RCC 7860 (cell line): ENCODE results near the gene PRDM2.

Experiments used
- DNase-seq: peaks from one replicate; pipeline ENCODE4 v3.0.0-alpha.2; 2015; ENCODE audit warnings: low spot score
- FAIRE-seq: peaks from 2 replicates; lab custom pipeline; 2012; peaks lifted over from hg19 to GRCh38; lab: Jason Lieb, UNC

Gene PRDM2

DNA sequence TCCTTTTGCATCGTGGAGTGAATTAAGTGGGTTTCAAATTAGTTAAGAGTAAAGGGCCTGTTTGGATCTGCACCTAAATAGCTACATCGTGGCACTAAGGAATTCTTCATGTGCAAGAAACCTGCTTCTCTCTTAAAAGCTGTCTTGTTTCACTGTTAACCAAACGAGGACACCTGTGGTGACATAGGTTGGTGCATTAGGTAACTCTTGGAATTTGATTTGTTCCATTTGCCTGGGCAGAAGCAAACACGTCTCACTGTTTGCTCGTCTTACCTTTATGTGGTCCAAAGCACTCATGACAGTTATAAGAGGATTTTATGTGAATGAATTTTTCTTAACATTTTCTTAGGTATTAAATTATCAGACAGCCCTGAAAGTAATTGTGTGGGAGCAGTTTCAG lies 60.9 kb downstream of the PRDM2 start:
- no peak for FAIRE-seq
- DNase-seq, result no peak

DNA sequence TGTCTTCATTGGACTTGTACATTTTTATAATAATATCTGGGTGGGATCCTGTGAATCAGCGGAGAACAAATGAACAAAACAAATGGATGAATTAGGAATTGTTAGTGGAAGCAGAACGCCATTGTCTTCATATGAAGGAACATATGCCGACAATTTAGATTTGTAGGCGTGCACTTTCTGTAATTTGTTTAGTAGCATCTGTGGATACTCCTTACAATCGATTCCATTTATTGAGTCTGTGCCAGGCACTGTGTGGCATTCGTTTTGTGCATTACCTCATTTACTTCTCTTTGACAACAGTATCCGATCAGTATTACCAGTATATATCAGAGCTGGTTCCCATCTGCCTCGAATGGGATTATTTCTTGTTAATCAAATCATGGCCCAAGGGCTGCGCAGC lies 61.9 kb downstream of the PRDM2 start:
- FAIRE-seq, result no peak
- no peak for DNase-seq

DNA sequence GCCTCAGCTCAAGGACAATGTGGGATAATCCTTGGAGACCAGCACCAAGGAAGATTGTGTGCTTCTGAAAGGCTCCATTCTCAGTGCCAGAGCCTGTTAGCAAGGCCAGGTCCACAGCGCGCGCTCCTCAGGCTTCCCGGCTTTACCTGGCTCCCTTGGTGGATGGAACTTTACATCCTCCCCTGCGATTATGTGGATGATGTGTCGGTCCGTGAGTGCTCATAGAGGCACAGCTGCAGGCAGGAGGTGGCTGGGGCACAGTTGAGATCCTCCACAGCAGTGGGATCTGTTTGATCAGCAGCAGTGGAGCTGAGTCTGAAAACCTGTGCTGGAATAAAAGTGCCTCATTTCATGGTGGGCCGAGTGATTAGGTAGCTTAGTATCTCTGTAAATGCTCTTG lies 62.7 kb downstream of the PRDM2 start:
- DNase-seq (no peak), FAIRE-seq (no peak)

DNA sequence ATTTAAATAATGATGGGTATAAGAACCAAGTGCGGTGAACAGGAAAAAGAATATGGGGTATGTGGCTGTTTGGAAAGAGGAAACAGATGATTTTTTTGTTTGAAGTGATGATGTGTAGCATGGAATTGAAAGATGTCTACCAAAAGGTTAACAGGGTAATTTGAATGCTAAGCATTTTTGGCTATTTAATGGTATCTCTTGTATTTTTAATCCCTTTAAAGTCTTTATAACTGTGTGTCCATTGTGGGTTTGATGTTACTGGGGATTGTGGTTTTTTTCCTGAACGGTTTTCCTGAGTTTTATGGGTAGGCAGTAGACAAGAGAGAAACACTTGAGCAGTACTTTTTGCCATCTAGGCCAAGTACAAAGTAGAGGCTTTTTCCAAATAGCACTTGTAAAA lies 63.2 kb downstream of the PRDM2 start:
- FAIRE-seq (no peak), DNase-seq (no peak)

DNA sequence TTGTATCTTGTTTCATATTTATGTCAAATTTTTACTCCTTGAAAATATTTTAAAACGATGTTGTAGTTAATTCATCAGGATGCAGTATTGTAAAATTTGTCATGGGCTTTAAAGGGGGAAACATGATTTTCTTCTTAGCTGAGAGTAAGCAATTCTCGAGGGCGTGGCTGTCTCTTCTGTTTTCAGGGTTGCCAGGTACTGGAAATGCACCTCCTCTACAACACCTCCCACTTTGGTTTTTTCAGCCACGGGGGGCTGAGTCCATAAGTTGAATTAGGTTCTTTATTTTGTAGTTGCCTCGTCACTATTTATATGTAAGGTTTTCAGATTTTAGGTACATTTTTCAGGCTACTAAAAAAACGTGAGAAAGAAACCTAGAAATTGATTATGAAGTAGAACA lies 64.0 kb downstream of the PRDM2 start:
- no peak for DNase-seq
- FAIRE-seq, result no peak

DNA sequence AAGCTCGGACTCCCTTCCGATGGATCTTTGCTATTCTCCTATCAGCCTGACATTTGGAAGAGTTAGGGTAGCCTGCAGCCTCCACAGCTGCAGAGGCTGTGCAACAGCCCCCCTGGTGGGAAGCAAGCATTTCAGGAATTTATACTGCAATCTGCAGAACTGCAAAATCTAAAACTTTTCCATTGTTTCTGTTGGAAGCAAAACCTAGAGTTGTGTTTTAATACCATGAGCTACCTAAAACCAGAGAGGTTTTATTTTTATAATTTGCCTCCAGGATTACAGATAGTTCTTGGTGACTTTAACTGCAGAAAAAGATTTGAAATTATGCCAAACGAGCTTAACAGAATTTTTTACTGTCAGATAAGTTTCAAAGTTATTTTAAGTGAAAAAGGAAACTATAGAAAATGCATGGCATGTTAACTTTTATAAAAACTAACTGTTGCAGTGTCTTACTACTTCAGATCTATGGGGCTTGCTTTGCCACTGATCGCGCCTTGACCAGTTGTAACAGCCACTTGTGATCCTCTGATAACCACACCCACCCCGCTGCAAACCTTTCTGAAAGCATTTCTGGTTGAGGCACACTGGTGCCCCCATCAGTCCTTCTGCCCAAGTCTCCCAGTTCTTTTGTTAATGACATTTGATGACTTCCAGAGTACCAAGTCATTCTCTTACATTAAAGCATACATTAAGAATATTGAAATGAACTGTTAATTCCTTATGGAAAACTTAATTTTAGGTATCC lies 64.8 kb downstream of the PRDM2 start:
- no peak for FAIRE-seq
- DNase-seq, result no peak

DNA sequence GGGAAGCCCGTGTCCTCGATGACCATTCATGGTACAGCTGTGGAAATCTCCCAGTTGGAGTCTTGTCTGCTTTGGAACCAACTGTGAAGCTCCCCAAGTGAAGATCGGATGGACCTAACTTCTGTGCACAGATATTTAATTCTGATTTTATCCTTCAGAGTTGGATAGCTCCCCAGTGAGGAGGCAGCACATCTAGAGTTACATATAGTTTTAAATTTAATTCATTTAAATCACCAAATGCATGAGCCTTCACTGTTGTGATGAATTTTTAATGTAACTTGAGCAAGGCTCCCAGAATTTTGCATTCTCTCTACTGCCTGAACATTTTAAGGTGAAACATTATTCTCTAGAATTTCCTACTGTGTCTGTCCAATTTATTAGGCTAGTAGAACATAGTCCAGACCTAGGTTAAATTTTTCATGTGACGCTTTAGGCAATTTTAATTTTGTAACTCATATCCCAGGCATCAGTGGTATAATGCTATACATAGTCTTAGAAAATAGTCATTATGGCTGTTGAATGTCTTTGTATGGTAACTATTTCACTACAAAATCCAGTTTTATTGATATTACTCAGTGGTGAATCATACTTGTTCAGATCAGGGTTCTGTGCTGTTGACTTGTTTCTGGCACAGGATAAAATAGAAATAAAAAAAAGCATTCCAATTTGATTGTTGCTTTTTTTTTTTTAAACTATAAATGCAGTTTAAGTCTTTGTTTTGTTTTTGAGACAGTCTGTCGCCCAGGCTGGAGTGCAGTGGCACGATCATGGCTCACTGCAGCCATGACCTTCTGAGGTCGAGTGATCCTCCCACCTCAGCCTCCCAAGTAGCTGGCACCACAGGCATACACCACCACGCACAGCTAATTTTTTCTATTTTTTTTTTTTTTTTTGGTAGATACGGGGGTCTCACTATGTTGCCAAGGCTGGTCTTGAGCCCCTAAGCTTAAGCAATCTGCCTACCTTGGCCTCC lies 66.9 kb downstream of the PRDM2 start:
- FAIRE-seq, result peak; percentile 50

DNA sequence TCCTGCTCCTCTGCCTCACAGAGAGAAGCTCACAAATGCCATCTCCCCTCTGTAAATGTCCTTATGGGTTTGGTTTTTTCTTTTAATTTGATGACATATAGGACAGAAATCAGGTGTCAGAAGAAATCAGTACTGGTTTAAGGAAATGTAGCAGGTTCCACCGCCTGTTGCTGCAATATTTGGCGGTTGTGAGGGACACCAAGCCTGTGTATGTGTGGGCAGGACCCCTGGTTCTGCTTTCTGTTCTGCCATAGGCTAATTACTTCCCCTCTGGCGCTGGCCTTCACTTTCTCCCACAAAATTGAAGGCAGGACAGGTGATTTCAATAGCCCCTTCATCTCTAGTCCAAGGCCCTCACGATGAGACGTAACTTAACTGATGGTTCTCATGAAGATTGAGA lies 69.2 kb downstream of the PRDM2 start:
- no peak for FAIRE-seq
- DNase-seq, result no peak

More for the DNA sequence above, 66.9 kb downstream of the PRDM2 start:
- no peak for DNase-seq

DNA sequence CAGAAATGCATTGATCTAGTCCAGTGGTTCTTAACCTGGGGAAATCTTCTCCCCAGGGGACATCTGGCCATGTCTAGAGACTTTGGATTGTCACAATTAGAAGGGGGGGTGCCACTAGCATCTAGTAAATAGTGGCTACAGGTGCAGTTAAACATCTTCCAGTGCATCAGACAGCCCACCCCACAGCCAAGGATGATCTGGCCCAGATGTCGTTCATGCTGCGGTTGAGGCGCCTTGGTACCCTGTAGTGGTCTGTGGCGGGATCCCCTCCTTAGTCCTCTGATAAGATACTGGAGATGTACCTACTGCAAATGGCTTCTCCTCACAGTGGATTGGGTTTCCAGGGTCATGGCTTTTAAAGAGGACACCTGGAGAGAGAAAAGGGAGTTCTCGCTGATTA lies 69.8 kb downstream of the PRDM2 start:
- FAIRE-seq, result no peak
- no peak for DNase-seq

DNA sequence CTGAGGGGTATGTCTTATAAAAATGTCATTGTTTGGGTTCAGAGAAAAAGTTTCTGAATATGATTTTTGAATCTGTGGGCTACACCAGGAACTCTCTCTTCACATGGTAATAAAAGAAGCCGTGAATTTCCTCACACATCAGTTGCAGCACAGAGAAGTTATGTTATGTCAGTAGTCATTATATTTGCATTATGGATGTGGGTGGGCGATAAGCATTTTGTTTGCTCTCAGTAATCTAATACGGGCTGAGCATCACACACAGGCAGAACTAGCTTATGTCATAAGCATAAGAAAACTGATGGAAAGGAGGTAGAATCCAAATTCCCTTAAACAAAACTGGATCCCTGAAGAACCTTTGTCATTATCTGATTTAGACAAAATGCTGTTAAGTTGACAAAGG lies 70.8 kb downstream of the PRDM2 start:
- DNase-seq (no peak), FAIRE-seq (no peak)

DNA sequence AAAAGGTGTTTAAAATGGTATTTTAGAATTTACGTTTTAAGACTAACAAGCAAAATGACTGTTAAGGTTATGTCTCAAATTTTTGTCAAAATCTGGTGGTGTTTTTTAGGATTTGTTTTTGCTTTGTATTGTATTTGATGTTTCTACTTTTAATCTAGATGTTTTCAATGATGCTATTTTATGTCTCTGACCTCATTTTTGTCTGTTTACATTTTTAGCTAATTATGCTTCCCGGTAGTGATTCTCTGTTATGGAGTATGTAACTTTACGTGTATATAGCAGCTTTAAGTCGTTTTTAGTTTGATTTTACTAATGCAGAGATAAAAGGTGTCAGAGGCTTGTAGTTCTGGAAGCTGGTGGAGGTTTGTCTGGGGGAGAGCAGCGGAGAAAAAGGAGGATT lies 71.8 kb downstream of the PRDM2 start:
- no peak for FAIRE-seq
- no peak for DNase-seq

DNA sequence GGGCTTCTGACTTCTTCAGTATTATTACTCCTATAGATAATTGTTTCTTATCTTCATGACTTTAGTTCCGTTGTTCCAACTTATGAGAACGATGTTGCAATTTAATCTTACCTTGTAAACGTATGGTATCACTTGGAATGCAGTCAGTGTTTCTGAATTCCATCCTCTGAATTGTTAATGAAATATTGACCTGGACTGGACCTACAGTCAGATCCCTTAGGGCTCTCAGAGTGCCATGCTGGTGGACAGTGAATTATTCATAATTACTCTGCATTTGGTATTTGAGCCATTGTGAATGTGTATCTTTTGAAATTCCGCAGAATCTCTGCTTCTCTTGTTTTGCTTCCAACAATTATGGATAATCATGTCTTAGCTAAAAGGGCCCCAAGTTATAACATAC lies 72.3 kb downstream of the PRDM2 start:
- FAIRE-seq, result no peak
- DNase-seq, result no peak

DNA sequence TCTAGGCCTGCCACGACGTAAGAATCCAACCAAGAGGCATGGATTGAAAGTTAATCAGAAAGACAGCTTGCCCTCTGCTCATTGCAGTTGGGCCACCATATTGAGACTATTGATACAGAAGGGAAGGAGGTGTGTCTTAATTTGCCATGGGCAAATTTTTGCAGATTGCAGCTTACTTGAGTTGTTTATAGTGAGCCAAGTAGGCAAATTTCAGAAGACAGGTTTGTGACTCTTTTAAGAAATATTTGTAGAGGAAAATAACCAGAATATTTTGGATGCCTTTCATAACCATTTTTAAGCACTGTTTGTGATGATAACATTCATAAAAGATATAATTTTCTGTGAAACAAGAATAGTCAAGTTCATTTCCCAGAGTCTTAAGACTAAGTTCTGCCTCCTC lies 74.1 kb downstream of the PRDM2 start:
- FAIRE-seq (no peak), DNase-seq (no peak)

DNA sequence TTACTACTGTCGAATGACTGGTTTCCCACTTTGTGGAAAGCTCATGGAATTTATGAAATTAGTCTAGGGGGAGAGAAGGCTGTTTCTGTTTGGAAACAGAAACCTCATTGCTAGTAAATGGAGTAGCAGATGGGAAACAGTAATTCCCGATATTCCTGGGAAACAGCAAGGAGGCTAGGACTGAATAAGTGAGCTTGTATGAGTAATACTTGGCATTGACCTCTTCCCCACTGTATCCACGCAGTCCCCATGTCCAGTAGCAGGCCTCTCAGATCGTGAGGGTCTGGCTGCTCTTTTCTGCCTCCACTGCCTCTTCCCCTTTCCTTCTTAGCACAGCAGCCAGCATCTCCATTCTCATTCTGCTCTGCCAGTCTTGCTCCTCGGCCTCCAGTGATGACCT lies 75.5 kb downstream of the PRDM2 start:
- FAIRE-seq, result no peak

DNA sequence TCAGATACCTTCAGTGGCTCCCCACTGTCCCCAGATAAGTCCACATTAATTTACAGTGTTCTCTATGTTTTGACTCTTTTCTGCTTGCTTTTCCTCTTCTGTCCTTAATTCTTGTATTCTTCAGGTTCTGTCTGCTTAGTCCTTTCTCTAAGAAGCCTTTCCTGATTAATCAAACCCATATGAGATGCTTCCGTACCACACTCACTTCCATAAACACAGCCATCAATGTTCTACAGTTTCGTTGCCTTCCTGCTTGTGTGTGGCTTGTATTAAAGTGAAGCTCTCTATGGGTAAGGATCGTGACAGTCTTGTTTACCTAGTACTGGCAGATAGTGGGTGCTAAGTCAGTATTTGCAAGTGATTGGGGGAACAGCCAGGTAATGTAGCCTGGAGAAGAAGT lies 75.9 kb downstream of the PRDM2 start:
- no peak for DNase-seq
- FAIRE-seq, result no peak

More for the DNA sequence above, 75.5 kb downstream of the PRDM2 start:
- DNase-seq, result no peak

DNA sequence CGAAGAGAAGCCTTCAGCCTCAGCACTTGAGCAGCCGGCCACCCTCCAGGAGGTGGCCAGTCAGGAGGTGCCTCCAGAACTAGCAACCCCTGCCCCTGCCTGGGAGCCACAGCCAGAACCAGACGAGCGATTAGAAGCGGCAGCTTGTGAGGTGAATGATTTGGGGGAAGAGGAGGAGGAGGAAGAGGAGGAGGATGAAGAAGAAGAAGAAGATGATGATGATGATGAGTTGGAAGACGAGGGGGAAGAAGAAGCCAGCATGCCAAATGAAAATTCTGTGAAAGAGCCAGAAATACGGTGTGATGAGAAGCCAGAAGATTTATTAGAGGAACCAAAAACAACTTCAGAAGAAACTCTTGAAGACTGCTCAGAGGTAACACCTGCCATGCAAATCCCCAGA lies 78.4 kb downstream of the PRDM2 start:
- no peak for DNase-seq
- no peak for FAIRE-seq

DNA sequence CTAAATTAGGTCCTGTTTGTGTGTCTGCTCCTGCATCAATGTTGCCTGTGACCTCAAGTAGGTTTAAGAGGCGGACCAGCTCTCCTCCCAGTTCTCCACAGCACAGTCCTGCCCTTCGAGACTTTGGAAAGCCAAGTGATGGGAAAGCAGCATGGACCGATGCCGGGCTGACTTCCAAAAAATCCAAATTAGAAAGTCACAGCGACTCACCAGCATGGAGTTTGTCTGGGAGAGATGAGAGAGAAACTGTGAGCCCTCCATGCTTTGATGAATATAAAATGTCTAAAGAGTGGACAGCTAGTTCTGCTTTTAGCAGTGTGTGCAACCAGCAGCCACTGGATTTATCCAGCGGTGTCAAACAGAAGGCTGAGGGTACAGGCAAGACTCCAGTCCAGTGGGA lies 79.9 kb downstream of the PRDM2 start:
- no peak for FAIRE-seq
- DNase-seq, result no peak

DNA sequence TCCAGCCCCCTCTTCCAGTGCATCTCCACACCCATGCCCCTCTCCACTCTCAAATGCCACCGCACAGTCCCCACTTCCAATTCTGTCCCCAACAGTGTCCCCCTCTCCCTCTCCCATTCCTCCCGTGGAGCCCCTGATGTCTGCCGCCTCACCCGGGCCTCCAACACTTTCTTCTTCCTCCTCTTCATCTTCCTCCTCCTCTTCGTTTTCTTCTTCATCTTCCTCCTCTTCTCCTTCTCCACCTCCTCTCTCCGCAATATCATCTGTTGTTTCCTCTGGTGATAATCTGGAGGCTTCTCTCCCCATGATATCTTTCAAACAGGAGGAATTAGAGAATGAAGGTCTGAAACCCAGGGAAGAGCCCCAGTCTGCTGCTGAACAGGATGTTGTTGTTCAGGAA lies 80.8 kb downstream of the PRDM2 start:
- no peak for FAIRE-seq

DNA sequence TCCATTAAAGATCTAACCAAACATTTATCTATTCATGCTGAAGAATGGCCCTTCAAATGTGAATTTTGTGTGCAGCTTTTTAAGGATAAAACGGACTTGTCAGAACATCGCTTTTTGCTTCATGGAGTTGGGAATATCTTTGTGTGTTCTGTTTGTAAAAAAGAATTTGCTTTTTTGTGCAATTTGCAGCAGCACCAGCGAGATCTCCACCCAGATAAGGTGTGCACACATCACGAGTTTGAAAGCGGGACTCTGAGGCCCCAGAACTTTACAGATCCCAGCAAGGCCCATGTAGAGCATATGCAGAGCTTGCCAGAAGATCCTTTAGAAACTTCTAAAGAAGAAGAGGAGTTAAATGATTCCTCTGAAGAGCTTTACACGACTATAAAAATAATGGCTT lies 81.2 kb downstream of the PRDM2 start:
- DNase-seq (no peak), FAIRE-seq (no peak)

More for the DNA sequence above, 80.8 kb downstream of the PRDM2 start:
- DNase-seq, result no peak

DNA sequence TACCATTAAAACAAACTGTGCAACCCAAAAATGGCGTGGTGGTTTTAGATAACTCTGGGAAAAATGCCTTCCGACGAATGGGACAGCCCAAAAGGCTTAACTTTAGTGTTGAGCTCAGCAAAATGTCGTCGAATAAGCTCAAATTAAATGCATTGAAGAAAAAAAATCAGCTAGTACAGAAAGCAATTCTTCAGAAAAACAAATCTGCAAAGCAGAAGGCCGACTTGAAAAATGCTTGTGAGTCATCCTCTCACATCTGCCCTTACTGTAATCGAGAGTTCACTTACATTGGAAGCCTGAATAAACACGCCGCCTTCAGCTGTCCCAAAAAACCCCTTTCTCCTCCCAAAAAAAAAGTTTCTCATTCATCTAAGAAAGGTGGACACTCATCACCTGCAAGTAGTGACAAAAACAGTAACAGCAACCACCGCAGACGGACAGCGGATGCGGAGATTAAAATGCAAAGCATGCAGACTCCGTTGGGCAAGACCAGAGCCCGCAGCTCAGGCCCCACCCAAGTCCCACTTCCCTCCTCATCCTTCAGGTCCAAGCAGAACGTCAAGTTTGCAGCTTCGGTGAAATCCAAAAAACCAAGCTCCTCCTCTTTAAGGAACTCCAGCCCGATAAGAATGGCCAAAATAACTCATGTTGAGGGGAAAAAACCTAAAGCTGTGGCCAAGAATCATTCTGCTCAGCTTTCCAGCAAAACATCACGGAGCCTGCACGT lies 82.1 kb downstream of the PRDM2 start:
- DNase-seq, result no peak
- no peak for FAIRE-seq

DNA sequence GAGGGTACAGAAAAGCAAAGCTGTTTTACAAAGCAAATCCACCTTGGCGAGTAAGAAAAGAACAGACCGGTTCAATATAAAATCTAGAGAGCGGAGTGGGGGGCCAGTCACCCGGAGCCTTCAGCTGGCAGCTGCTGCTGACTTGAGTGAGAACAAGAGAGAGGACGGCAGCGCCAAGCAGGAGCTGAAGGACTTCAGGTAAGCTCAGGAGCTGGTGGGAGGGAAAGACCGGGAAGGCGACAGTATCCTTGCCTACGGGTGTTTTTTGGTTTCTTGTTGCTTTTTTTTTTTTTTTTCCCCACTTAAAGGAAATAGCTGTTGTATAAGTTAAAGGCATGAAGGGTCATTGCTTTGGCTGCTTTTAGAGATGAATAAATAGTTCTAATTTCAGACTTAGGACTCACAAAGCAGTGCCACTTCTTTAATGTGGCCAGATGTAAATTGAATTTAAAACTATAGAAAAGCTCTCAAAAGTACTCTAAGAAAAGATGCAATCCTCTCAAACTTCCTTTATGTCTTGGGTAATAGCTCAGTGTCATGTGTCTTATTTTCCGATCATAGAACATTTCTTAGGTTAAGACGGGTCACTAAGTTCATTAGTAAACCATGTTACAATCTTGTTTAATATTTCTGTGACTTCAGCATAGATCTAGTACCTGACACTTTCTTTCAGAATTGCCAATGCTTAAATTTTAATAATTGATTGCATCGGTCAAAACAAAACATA lies 82.8 kb downstream of the PRDM2 start:
- no peak for FAIRE-seq
- no peak for DNase-seq
